H9 (cell line): ENCODE measurements around the gene PPP4R2. TPM values are rescaled to one million over a fixed set of nuclear protein-coding genes. Genes with fewer than 3 reads are reported as not detected.

ENCODE experiments used
- DNase-seq: peaks from one replicate; pipeline ENCODE4 v3.0.0-alpha.2; 2017
- H2AFZ ChIP-seq: one replicate; pipeline ENCODE4 v1.6.1; 2013; ENCODE audit warnings: mild to moderate bottlenecking, low read length, control low read depth, moderate library complexity
- H2AK5ac ChIP-seq: 2 replicates; pipeline ENCODE4 v1.6.1; 2013; ENCODE audit warnings: low read length, control low read depth, mixed read lengths; ENCODE audit not compliant: insufficient read length
- H2BK120ac ChIP-seq: one replicate; pipeline ENCODE4 v1.6.1; 2013; ENCODE audit warnings: low read depth, mild to moderate bottlenecking, low read length, control low read depth, inconsistent platforms; ENCODE audit not compliant: poor library complexity, severe bottlenecking
- H2BK12ac ChIP-seq: 2 replicates; pipeline ENCODE4 v1.6.1; 2013; ENCODE audit warnings: low read length, control low read depth, mixed read lengths, low read depth; ENCODE audit not compliant: insufficient read length
- H2BK15ac ChIP-seq: 2 replicates; pipeline ENCODE4 v1.6.1; 2013; ENCODE audit warnings: low read depth, low read length, control low read depth
- H2BK20ac ChIP-seq: one replicate; pipeline ENCODE4 v1.6.1; 2013; ENCODE audit warnings: low read depth, mild to moderate bottlenecking, low read length, control low read depth, inconsistent platforms; ENCODE audit not compliant: poor library complexity, severe bottlenecking
- H2BK5ac ChIP-seq: 2 replicates; pipeline ENCODE4 v1.6.1; 2013; ENCODE audit warnings: low read length, control low read depth, mixed read lengths; ENCODE audit not compliant: insufficient read length
- H3K14ac ChIP-seq: 2 replicates; pipeline ENCODE4 v1.6.1; 2013; ENCODE audit warnings: low read length, control low read depth; ENCODE audit not compliant: insufficient read depth
- H3K18ac ChIP-seq: 2 replicates; pipeline ENCODE4 v1.6.1; 2013; ENCODE audit warnings: low read depth, mild to moderate bottlenecking, mixed read lengths, low read length, control low read depth; ENCODE audit not compliant: insufficient read length
- H3K23ac ChIP-seq: 2 replicates; pipeline ENCODE4 v1.6.1; 2013; ENCODE audit warnings: low read length, control low read depth, mixed read lengths, low read depth; ENCODE audit not compliant: insufficient read length
- H3K23me2 ChIP-seq: 2 replicates; pipeline ENCODE4 v1.6.1; 2013; ENCODE audit warnings: low read depth, mild to moderate bottlenecking, mixed read lengths, low read length, control low read depth; ENCODE audit not compliant: insufficient read length, poor library complexity, severe bottlenecking
- H3K27ac ChIP-seq: 2 replicates; pipeline ENCODE4 v1.5.1; 2013; ENCODE audit warnings: low read length, control low read depth, mixed read lengths, low read depth; ENCODE audit not compliant: insufficient read length
- H3K27me3 ChIP-seq: 2 replicates; pipeline ENCODE4 v1.6.1; 2013; ENCODE audit warnings: low read length, control low read depth, inconsistent platforms; ENCODE audit not compliant: insufficient read depth
- H3K4ac ChIP-seq: 2 replicates; pipeline ENCODE4 v1.6.1; 2013; ENCODE audit warnings: low read depth, mild to moderate bottlenecking, control low read depth, inconsistent platforms, low read length, moderate library complexity
- H3K4me1 ChIP-seq: 2 replicates; pipeline ENCODE4 v1.6.1; 2013; ENCODE audit warnings: low read length, control low read depth, inconsistent platforms; ENCODE audit not compliant: insufficient read depth
- H3K4me2 ChIP-seq: 2 replicates; pipeline ENCODE4 v1.6.1; 2013; ENCODE audit warnings: low read length, control low read depth, mixed read lengths; ENCODE audit not compliant: insufficient read length, insufficient read depth
- H3K56ac ChIP-seq: 2 replicates; pipeline ENCODE4 v1.6.1; 2013; ENCODE audit warnings: low read depth, mild to moderate bottlenecking, mixed read lengths, low read length, control low read depth; ENCODE audit not compliant: insufficient read length
- H3K79me1 ChIP-seq: 2 replicates; pipeline ENCODE4 v1.6.1; 2013; ENCODE audit warnings: low read depth, mild to moderate bottlenecking, moderate library complexity, low read length, control low read depth, inconsistent platforms; ENCODE audit not compliant: insufficient read depth, poor library complexity, severe bottlenecking
- H3K79me2 ChIP-seq: 2 replicates; pipeline ENCODE4 v1.6.1; 2013; ENCODE audit warnings: low read length, control low read depth, inconsistent platforms; ENCODE audit not compliant: insufficient read depth
- H3K9ac ChIP-seq: 2 replicates; pipeline ENCODE4 v1.6.1; 2013; ENCODE audit warnings: low read length, control low read depth, mixed read lengths; ENCODE audit not compliant: insufficient read length; ENCODE audit errors: extremely low read depth
- H3K9me3 ChIP-seq: one replicate; pipeline ENCODE4 v1.6.1; 2013; ENCODE audit warnings: low read depth, low read length, inconsistent platforms; ENCODE audit not compliant: control insufficient read depth
- H3T11ph ChIP-seq: one replicate; pipeline ENCODE4 v1.6.1; 2013; ENCODE audit warnings: mild to moderate bottlenecking, low read length, control low read depth, inconsistent platforms
- H4K20me1 ChIP-seq: one replicate; pipeline ENCODE4 v1.6.1; 2013; ENCODE audit not compliant: control insufficient read depth, insufficient read length, insufficient read depth
- H4K5ac ChIP-seq: 2 replicates; pipeline ENCODE4 v1.6.1; 2013; ENCODE audit warnings: low read depth, mild to moderate bottlenecking, mixed read lengths, low read length, control low read depth; ENCODE audit not compliant: insufficient read length
- H4K8ac ChIP-seq: replicated peaks from 2 replicates; pipeline ENCODE4 v1.6.1; 2013; ENCODE audit warnings: low read length, control low read depth, mixed read lengths, low read depth; ENCODE audit not compliant: insufficient read length
- H4K91ac ChIP-seq: 2 replicates; pipeline ENCODE4 v1.6.1; 2013; ENCODE audit warnings: low read depth, mild to moderate bottlenecking, moderate library complexity, mixed read lengths, low read length, control low read depth; ENCODE audit not compliant: insufficient read length
- H3K27ac Mint-ChIP-seq, 3 experiments: 2 replicates in 2 of 3; 3 replicates in 1 of 3; pipeline ENCODE4 v1.8.0; 2020 to 2021; ENCODE audit warnings: mixed read lengths in 3 of 3, mild to moderate bottlenecking in 1 of 3, moderate library complexity in 1 of 3
- H3K27me3 Mint-ChIP-seq: 2 replicates; pipeline ENCODE4 v1.8.0; 2021; ENCODE audit warnings: low read depth, mild to moderate bottlenecking, moderate library complexity, mixed read lengths
- H3K36me3 Mint-ChIP-seq, 3 experiments: 2 replicates in 2 of 3; 3 replicates in 1 of 3; pipeline ENCODE4 v1.8.0; 2020 to 2021; ENCODE audit warnings: low read depth in 3 of 3, mixed read lengths in 3 of 3; ENCODE audit not compliant: insufficient read depth in 1 of 3
- H3K4me1 Mint-ChIP-seq, 2 experiments: 2 replicates each; pipeline ENCODE4 v1.8.0; 2020; ENCODE audit warnings: mixed read lengths in 2 of 2
- H3K4me3 Mint-ChIP-seq, 2 experiments: 2 replicates in 1 of 2; 3 replicates in 1 of 2; pipeline ENCODE4 v1.8.0; 2020 to 2021; ENCODE audit warnings: mild to moderate bottlenecking in 2 of 2, mixed read lengths in 2 of 2, moderate library complexity in 1 of 2
- H3K9me3 Mint-ChIP-seq, 2 experiments: 2 replicates in 1 of 2; 3 replicates in 1 of 2; pipeline ENCODE4 v1.8.0; 2020; ENCODE audit warnings: mild to moderate bottlenecking in 2 of 2, mixed read lengths in 2 of 2, moderate library complexity in 1 of 2
- CTCF ChIP-seq: fragments of 200-600 bp; sonication (generic); conservative IDR thresholded peaks from 3 replicates; pipeline ENCODE4 v1.8.0; 2021; ENCODE audit warnings: antibody characterized with exemption, mild to moderate bottlenecking
- WGBS: extraction: QIAGEN DNeasy Blood & Tissue Kit; methylation state at CpG from one replicate; pipeline ENCODE4 v1.1.7; 2013; ENCODE audit warnings: missing lambda C conversion rate, low lambda C conversion rate, mixed read lengths; ENCODE audit not compliant: insufficient read length; ENCODE audit errors: extremely low coverage; 5-methylcytosine and 5-hydroxymethylcytosine counted together
- total RNA-seq: library from RNA; stranded (reverse); gene quantifications from 2 replicates; pipeline ENCODE4 v1.2.1, GENCODE V29; 2021

Gene PPP4R2
- total RNA-seq, 1 experiment from 2014 or later = 132 TPM

- no peak overlapping the region for H2BK20ac ChIP-seq
- no peak overlapping the region for H3K27ac ChIP-seq
- H2AK5ac ChIP-seq = no peak overlapping the region
- H3K14ac ChIP-seq = no peak overlapping the region
- peaks cover 1% of the 10 kb centered on the region for H3K79me1 ChIP-seq
- peaks cover 7% of the 10 kb centered on the region; the same call in 1 of the 2 replicates for H3K4me1 ChIP-seq
- no peak overlapping the region for H4K8ac ChIP-seq
- no peaks in the 10 kb centered on the region for H4K20me1 ChIP-seq
- H3K4me2 ChIP-seq = no peak overlapping the region
- H3K23me2 ChIP-seq = no peaks in the 10 kb centered on the region
- H3T11ph ChIP-seq = no peak overlapping the region
- H3K56ac ChIP-seq = no peak overlapping the region
- H3K79me2 ChIP-seq = peaks cover 66% of the 10 kb centered on the region; the same call in 1 of the 2 replicates
- Mint-ChIP-seq H3K4me3 (no peak overlapping the region), H3K27me3 (no peaks in the 10 kb centered on the region), H3K36me3 (peaks cover 3 to 8% (median 7%) of the 10 kb centered on the region in 3 experiments; a peak in 6 of 7 replicates), H3K4me1 (peaks cover 29 to 35% of the 10 kb centered on the region in 2 experiments), H3K27ac (peak overlapping the region in 2 of 3 experiments; percentile 9 to 54; a peak in 5 of 7 replicates), H3K9me3 (no peaks in the 10 kb centered on the region)
- no peak overlapping the region for H2BK12ac ChIP-seq
- WGBS = no CpG with 5 or more reads among the region's 1 CpG
- no peak overlapping the region for H3K9ac ChIP-seq
- H4K91ac ChIP-seq = no peak overlapping the region
- no peak for DNase-seq
- H4K5ac ChIP-seq = no peak overlapping the region
- H3K27me3 ChIP-seq = no peaks in the 10 kb centered on the region
- H3K23ac ChIP-seq = no peak overlapping the region
- H2BK120ac ChIP-seq = no peak overlapping the region
- H2BK5ac ChIP-seq = no peak overlapping the region
- H3K18ac ChIP-seq = no peak overlapping the region
- H2AFZ ChIP-seq = no peak overlapping the region
- H2BK15ac ChIP-seq = no peak overlapping the region
- no peak overlapping the region for H3K4ac ChIP-seq
- TF ChIP-seq CTCF = no peak
- no peaks in the 10 kb centered on the region for H3K9me3 ChIP-seq
These were observed 32.7 kb downstream of the PPP4R2 start for GRCh38 chr3:73029321-73029796.
